ENCODE measurements around the gene KAZN.

KAZN gene

DNA sequence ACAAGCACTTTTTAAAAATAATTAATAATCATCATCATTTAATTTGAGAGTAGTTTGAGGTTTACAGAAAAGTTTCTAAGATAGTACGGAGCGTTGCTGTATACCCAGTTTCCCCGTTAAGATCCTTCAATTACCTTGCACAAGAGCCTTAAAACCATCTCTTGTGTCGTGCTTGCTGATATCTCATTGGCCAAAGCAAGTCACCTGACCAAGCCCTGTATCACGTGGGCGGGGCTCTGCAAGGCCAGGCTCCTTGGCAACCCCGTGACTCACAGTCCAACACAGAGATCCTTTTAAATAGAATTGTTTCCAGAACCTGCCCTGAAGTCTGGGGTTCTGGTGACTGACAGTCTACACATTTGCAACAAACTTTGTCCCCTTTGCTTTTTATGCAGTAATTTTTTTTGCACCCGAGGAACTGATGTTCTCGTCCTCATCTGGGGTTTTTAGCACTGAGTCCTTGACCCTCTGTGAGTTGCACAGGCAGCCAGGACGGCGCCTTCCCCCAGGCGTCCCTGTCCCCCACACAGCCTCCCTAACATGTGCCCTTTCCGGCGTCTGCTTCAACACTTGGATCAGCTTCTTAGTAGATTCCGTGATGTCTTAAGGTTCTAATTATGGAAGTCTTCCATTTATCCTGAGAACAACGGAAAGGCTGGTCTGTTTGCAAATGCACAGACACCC is 371.8 kb downstream of the KAZN start:
- no peak for DNase-seq

DNA sequence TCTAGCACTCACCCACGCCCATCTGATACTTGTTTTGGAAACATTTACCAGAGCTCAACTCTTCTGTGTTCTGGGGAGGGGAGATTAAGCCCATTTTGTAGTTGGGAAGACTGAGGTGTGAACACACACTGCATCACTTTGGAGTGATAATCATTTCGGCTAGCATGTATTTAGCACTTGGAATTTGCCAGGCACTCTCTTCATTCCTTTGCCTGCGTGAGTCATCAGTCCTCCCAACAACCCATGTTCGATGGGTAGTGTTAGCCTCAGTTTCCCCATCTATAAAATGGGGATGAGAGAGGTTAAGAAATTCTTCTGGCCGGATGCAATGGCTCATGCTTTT is 372.3 kb downstream of the KAZN start:
- no peak for DNase-seq

DNA sequence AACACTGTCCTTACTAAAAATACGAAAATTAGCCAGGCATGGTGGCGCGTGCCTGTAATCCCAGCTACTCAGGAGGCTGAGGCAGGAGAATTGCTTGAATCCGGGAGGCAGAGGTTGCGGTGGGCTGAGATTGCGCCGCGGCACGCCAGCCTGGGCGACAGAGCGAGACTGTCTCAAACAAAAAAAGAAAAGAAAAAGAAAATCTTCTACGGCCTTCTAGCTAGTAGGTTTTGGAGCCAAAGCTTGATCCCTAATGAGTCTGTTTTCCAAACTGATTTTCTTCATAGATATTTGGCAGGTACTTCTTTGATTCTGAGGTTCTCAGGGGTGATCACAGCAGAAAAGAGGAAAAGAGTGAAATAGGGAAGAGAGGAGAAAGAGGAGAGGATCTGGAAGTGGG is 372.7 kb downstream of the KAZN start:
- DNase-seq, result no peak

DNA sequence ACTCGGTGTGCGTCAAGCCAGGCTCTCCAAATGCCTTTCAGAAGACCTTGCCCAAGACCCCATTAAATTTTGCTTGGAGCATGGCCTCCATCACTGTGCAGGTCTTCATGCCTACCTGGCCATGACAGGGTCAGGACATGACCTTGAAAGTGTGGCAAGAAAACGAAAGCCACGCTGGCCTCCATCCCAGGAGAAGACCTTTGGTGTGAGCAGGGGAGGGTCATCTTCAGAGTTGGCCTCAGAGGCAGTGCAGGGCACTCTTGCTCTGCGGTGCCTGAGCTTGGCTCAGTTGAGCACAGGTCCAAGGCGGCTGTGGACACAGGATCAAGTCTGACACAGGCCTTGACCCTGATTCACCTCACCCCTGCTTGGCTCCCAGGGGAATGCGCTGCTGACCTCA is 373.6 kb downstream of the KAZN start:
- no peak for DNase-seq

DNA sequence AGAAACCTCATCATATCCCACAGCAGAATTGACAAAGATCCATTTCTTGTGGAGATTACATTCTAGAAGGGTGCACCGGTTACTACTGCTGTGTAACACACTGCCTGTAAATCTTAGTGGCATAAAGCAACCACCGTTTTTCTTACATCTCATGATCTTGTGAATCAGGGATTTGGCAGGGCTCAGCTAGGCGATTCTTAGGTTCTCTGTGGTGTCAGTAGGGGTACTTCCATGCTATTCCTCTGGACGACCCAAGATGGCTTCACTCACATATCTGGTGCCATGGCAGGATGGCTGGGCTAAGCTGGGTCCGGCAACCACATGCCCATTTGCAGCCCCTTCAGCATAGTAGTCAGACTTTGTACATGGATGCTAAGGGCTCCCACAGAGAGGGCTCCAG is 375.3 kb downstream of the KAZN start:
- DNase-seq, result no peak

DNA sequence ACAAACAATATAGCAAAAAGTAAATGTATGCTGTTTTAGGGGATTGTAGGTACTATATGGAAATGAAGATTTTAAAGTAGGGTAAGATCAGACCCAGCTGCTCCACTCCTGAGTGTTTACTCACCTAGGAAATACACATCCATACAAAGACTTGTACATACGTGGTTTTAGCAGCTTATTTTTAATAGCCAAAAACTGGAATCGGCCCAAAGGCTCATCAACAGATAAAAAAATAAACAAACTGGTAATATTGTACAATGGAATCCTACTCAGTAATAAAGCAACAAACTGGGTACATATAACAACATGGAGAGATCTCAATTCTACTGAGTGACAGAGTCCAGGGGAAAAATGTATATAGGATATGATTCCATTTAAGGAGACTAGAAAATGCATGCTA is 375.9 kb downstream of the KAZN start:
- no peak for DNase-seq

DNA sequence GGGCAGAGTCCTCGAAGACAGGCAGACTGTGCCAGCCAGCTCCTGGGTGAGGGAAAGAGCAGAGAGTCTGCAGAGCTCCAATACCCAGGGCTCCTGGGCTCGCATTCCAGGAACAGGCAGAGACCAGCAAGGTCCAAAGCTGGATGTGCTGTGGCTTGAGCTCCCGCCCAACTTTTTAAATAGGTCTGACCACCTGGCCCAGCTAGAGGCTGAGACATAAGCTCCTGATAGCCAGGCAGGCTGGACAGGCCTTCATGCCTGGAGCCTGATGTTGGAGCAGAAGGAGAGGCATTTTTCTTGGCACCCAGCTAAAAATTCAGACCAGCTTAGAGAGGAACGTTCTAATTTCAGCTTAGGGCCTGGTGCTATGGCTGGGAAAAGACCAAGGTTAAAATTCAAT is 376.6 kb downstream of the KAZN start:
- DNase-seq, result no peak

DNA sequence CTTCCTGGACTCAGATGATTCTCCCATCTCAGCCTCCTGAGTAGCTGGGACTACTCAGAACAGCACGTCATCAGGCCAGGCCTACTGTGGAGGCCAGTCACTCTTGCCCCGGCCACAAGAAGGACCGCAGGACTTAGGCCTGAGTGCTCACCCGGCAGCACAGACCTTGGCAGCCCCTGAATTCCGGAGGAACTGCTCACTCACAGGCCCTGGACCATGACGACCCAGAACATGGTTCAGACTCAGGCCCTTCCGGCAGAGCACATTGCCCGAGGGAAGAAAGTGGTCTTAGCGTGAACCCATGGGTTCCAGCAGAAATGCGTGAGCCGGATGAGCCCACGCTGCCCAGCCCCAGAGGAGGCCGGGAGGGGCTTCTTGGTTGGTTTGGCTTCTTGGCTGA is 377.8 kb downstream of the KAZN start:
- DNase-seq, result no peak

DNA sequence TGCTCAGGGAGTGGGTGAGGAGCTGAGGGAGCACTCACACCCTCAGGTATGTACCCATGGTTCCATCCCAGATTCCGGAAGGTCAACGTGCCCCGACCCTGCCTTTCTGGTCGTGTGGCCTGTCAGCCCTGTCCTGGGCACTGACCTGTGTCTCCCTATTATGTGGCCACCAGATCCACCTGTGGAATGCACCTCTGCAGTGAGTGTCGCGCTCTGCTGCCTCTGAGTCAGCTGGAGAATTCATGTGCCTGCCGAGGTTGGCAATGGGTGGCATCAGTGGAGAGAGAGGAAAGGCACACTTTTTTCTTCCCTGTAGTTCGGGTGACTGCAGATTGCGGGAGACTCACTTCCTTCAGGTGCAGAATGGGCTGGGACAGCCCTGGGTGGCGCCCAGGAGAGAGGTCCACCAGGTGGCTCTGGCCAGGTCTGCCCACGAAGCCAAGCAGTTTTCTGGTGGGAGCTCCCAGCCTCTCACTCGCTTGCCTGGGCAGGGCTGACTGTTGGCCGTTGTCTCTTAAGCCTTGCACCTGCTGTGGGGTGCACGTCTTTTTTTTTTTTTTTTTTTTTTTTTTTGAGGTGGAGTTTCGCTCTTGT is 378.9 kb downstream of the KAZN start:
- no peak for DNase-seq

DNA sequence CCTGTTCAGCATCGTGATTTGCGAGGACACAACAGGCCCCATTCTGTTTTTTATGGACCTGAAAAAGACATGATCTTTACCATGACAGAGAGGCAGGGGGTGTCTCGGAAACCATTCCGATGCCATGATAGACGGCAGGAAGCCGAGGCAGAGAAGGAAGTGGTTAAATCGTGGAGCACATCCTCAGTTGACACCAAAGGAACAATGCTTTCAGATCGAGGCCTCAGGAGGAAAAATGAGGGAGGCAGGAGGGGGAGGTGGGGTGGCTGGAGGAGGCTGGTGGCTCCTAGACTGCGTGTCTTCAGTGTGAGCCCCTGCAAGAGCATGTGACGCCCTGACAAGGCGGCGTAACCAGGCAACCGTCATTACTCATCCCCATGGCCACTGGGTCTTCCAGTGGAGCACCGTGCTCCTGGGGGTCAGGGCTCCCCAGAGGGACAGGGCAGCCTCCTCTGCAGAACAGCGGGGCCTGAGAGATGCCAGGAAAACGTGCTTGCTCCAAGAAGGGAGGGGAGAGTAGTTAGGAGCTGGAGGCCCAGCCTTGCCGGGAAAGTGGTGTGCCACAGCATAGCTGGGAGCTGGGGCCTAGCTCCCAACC is 382.2 kb downstream of the KAZN start:
- DNase-seq, result no peak

DNA sequence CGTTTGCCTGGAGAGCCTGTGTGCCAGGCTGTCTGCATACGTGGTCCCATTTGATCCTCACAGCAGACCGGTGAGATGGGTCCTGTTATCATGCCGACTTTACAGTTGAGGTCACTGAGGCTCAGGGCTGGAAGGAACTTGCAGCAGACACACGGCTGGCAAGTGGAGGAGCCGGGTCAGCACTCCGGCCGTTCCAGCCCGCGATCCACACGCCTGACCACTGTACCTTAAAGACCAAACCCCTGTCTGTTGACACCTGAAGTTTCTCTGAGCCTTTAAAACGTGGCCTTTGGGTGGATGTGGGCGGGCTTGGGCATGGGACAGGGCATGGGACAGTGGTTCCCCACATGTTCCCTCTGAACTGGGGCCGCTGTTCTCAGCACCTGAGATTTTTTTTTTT is 383.5 kb downstream of the KAZN start:
- DNase-seq, result no peak

DNA sequence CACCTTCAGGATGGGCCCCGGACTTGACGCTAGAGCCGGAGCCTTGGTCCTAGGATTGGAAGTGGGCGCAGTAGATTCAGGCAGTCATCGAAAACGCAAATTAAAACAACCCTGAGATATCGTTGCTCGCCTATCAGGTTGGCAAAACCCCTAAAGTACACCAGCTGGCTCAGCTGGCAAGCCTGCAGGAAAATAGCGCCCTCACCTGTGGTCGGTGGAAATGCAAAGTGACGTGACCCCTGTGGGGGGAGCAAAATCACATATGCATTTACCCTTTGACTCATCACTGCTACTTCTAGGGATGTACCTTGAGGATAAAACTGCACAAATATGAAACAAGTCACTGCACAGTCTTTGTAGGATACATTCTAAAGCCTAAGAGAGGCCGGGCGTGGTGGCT is 384.8 kb downstream of the KAZN start:
- no peak for DNase-seq

DNA sequence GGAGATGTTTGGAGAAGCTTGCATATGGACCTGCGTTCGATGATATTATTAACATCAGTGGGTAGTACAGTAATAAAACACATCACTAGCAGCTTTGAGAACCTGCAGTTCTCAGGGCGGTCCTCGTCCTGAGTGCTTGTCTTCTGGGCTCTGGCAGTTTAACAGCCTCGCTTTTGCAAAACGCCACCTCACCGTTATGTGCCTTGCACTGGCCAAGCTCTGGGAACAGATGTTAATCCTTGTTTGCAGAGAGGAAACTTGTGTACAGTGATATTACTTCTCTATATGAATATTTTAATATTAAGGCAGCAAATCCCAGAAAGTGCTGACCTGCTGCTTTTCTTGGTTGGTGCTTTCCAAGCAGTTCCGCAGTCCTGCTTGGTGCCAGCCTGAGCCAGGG is 387.7 kb downstream of the KAZN start:
- DNase-seq, result no peak

DNA sequence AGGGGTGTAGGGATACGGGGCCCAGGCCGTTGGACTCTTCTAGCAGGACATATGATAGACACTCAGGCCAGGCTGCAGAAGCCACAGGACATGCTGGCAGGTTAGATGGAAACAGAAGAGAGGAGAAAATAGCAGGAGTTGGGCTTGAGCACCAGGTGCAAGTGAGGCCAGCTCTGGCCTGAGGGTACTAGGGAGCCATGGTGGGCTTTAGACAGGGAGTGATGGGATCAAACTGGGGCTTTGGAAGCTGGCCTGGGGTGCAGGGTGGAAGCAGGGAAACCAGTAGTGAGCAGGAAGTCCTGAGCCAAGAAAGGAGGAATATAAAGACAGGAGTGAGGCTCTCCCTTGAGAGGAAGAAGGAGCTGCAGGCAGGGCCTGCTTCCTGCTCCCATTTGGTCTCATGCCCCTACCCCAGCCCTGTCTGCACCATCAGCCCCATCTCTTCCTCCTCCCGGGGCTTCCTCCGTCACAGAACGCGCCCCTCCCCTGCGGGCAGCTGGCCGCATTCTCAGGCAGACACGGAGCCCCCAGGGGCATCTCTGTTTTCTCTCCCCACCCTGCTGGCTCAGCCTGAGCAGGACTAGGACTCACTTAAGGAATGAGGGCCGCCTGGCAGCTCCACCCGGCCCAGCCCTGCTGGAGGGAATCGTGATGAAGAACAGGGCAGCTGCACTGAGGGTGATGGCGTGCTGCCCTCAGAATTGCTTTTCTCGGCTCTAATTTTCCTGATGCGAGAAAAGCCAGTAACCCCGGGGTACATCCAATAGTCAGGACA is 389.5 kb downstream of the KAZN start:
- no peak for DNase-seq

DNA sequence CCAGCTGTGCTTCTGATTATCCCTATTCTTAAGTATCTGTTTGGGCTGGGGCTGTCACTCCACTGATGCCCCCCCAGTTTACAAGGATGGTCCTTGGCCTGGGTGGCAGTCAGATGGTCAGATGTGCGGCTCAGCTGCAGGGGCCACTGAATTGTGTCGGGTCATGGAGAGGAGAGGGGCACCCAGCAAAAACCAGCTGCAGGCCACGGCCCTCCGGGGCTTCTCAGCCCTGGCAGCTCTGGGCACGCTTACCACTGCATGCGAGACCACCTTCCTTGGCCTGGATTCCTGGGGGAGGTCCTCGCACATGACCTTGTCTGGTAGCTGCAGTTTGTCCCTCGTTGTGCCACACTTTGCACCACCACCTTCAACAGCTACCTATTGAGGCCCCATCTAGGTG is 390.2 kb downstream of the KAZN start:
- DNase-seq, result no peak

DNA sequence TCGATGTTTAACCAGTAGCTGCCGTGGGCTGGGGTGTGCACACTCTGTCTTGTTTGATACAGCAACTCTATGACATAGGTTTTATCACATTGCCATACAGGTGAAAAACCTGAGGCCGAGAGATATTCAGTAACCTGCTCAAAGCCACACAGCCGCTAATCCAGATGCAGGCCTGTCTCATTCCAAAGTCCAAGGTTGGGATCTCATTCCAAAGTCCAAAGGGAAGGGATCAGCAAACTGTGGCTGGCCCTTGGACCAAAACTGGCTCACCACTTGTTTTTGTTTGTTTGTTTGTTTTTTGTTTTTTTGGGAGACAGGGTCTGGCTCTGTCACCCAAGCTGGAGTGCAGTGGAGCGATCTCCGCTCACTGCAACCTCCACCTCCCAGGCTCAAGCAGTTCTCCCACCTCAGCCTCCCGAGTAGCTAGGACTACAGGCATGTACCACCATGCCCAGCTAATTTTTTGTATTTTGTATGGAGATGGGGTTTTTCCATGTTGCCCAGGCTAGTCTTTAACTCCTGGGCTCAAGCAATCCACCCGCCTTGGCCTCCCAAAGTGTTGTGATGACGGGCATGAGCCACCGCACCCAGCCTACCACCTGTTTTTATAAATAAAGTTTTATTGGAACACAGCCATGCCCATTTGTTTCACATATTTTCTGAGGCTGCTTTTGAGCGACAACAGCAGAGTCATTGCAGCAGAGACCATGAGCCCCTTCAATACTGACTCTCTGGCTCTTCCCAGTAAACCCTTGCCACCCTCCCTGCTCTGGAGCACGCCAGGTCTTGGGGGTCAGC is 391.6 kb downstream of the KAZN start:
- DNase-seq, result no peak

DNA sequence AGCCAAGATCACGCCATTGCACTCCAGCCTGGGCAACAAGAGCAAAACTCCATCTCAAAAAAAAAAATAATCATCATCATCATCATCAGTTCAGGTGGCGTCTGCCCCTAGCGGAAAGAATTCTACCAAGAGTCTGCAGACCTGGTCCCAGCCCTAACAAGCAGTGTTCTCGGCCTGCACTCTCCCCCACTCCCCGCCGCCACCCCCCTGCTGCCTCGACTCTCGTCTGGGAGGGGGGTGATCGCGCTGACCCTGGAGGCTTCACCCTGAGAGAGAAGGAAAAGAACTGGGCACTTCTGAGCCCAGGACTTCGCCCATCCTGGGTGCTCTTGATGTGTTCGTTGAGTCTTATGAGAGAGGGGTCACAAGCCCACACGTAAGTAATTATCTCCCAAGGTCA is 394.9 kb downstream of the KAZN start:
- DNase-seq, result no peak

DNA sequence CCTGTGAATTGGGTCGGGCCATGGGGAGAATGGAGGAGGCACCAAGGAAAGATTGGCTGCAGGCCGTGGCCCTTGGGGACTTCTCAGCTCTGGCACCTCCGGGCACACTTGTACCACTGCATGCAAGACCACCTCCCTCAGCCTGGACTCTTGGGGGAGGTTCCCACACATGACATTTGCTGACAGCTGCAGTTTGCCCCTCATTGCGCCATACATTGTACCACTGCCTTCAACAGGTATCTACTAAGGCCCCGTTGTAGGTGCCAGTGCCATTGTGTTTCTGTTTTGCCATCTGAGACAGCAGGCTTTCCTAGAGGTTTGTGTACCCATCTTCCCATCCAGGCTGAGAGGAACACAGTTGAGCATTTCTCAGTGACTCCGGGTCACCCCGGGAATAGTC is 395.7 kb downstream of the KAZN start:
- DNase-seq, result no peak

DNA sequence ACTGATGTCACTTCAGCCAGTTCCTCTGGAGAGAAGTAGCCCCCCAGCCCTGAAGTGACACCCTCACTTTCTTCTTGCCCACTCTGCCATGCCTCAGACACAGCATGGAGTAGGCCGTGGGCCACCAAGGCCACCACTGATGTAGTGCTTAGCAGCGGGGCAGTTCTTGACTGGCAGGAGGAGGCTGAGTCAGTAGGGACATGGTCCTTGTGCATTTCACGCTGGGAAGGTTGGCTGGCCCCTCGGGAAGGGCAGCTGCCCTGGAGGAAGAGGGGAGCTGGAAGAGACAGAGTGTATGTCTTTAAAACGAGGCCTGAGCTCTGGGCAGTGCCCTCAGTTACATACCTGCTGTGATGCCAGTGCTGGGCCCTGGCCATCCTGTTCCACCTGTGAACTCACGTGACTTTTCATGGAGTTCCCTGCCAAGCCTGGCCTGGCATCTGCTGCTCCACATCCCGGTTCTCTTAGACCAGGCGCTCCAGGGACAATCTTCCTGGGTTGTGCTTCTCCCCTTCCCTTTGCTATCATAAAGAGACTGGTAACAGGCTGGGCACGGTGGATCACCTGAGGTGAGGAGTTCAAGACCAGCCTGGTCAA is 396.5 kb downstream of the KAZN start:
- DNase-seq, result no peak

DNA sequence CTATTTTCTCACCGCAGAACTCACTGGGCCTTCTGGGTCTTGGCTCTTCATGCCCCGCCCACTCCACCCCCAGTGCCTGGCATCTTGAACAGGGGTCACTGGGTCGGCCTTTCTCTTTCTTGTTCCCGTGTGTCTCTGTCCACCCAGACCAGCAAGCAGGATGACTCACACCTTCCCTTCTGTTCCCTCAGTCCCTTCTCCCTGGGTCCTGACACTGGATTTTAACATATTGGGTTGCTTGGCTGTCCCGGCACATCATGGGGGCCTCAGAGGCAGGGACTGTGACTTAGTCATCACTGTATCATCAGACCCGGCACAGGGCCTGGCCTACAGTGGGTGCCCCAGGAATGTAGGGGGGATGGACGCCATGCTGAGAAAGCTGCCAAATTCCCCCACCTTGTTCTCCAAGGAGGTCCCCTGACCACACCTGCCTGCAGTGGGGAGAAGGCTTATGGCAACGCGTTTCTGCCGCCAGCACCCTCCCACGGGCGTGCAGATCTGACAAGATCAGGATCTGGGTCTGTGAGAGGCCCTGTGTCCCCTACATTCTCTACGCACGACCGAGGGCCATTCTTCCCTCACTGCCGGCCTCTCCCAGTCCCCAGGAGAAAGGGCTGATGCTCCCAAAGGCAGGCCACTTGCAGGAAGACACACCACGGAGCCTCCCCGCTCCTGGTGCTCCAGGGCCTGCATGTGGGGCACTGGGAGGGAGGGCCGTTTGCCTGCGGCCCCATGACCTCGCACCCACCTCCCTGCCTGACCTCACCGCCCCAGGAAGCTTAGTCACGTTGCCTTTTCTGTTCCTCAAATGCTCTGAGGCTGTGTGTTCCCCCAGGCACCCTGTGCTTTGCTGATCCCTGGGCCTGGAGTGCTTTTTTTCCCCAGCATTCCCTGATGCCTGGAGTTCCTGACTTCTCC is 397.9 kb downstream of the KAZN start:
- no peak for DNase-seq

DNA sequence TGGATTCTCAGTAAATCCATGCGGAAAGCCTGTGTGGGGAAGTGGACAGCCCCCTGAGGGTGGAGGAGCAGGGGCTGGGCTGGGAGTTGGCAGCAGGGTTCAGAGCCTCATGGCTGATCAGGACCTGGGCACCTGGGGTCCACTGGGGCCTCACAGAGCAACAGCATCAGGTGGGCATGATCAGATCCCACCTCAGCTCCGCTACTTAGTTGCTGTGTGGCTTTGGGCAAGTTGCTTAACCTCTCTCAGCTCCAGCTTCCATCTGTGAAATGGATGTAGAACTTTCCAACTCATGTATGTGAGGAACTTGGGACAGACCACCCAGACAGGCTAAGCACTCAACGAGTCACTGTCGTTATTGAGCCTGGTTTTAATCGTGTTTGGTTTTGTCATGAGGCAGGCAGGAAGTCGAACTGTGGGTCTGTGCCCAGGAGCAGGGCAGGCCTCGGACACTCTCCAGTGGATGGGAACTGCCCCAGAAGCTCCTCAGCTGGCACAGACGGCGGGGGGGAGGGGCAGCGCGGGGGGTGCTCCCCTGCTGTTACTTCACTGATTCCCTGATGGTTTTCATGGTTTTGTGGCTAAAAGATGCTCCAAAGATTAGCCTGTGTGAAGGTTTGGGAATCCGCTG is 399.3 kb downstream of the KAZN start:
- DNase-seq, result no peak
